Colon (tissue), 2 donors: Measurements from ENCODE around the gene QRICH2.
"Not testable (repeated sequence)": the region's sequence is repeated elsewhere in the genome, so short reads cannot be mapped to it uniquely, and the experiment has no call there.

Experiments used
- FAIRE-seq: peaks from 2 replicates; lab custom pipeline; 2012; peaks lifted over from hg19 to GRCh38; lab: Jason Lieb, UNC
- donor health status: control.
- donor health status: control.

QRICH2 gene

DNA sequence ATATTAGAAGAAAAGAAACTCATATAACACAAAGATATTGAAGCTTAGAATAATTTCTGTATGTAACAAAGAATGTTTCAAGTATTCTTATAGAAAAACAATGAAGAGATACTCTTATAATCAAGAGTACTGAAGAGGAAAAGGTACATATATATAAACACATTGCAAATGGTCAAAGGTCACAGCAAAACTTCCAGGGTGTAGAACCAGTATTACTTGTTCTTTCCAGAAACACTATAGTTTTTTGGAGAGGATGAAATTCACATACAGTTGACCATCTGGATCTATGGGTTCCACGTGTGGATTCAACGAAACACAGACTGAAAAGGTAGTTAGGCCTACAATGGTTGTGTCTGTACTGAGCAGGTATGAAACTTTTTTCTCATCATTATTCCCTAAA lies 23.0 kb upstream of the QRICH2 start:
- FAIRE-seq, result no peak

DNA sequence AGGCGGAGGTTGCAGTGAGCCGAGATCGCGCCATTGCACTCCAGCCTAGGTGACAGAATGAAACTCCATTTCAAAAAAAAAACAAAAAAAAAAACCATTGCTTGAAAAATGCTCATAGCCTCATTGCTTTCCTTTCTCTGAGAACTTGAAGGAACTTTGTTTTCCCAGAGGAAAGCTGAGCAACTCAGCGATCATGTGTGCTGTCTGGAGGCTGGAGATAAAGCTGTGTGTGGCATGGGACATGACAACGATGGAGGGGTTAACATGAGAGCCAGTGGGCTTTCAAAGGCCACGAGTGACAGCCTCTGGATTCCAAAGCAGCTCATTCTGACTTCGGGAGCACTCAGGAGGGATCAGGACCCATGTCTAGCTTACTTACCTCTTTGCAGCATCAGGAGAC lies 21.6 kb upstream of the QRICH2 start:
- FAIRE-seq, result no peak

DNA sequence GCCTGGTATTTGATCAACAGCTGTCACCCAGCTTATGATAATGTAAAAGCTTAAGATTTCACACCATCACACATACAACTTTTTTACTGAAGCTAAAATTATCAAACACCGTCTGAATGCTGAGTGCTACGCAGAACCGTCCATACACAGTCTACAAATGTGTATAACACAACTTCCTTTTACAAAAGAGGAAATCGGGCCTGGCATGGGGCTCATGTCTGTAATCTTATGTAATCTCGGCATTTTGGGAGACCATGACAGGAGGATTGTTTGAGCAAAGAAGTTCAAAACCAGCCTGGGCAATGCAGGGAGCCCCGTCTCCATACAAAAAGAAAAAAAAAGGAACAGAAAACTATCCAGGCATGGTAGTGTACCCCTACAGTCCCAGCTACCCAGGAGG lies 19.6 kb upstream of the QRICH2 start:
- no peak for FAIRE-seq

DNA sequence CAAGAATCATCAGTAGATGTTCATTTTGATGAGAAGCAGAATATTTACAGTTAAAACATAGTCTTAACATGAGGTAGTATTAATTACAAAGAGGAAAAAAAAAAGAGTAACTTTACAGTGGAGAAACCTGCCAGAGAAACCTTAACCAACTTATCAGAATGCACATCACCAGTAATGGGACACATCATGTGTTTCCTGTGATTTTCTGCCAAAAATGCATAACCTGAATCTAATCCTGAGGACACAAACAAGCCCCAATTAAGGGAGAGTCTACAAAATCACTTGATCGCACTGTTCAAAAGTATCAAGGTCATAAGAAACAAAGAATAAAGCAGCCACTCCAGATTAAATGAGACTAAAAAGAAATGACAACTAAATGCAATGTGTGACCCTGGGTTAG lies 18.2 kb upstream of the QRICH2 start:
- FAIRE-seq, result no peak

DNA sequence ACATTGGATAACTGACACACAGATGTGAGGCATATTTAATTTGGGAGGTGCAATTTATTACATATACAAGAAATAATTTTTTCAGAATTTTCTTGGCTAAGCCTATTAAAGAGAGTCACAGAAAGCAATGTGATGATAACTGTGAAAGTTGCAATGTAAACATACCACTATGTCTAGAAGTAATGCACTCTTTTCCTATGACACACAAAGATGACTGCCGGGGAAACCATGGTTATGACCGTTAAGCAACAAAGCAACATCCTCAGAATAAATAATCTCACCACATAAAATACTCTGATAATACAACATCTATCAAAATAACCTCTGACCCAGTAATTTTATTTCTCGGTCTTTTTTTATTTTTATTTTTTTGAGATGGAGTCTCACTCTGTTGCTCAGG lies 10.5 kb upstream of the QRICH2 start:
- no peak for FAIRE-seq

DNA sequence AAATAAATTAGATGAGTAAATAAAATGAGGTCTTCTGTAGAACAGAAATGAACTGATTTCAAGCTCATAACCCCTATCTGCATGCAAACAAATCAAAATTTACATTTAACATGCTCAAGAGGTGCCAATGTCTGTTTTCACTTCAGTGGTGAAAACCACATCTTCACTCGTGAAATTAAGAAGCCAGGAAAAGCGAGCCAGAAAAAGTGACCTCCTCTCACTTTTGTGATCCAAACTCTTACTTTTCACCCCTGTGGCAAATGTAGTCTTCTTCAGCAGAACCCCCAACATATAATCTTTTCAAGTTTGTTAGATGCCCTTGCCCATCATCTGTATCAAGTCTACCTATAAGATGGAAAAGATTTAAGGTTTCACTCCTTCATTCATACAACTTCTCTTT lies 9.5 kb upstream of the QRICH2 start:
- FAIRE-seq, result no peak

DNA sequence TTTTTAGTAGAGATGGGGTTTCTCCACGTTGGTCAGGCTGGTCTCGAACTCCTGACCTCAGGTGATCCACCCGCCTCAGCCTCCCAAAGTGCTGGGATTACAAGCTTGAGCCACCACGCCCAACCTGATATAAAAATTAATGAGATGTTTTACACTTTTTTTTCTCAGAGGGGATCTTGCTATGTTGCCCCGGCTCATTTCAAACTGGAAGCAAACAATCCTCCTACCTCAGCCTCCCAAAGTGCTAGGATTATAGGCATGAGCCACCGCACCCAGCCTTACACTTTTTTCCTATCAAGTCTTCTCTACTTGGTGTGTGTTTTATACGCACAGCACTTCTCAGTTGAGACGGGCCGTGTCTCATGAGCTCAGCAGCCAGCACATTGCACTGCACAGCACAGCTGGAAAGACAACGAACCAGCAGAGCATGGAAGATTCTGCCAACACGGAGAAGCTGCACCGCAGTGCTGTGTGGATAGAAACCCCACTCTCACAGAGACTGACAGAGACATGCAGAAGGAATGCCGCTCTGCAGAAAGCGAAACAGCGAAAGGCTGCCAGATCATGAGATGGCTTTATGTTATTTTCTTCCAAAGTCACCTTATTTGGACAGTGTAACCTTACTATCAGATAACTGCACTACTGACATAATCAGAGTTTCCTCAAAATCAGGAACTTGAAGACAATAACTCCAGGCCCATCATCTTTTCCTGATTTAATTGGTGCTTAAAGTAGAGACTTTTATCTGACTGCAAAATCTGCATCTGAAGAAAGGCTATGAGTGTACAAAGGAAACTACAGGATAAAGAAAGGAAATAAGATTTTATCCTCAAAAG lies 6.5 kb upstream of the QRICH2 start:
- no peak for FAIRE-seq

DNA sequence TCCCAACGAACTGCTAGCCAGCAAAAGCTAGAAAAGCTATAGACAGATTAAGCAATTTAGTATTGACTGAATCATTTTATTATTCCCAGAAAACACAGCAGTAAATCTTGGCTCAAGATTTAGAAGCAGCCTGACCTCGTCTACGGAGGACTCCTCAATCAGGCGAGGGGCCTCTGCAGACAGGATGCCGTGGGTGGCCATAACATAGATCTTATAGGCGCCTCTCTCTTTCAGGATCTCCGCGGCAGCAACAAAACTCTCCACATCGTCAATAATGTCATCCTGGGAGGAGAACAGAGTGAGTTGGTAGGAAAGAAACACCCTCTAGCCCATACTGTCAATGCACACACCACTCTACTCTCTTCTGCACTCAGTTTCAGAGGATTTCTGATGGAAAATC lies 4.7 kb upstream of the QRICH2 start:
- FAIRE-seq, result no peak

DNA sequence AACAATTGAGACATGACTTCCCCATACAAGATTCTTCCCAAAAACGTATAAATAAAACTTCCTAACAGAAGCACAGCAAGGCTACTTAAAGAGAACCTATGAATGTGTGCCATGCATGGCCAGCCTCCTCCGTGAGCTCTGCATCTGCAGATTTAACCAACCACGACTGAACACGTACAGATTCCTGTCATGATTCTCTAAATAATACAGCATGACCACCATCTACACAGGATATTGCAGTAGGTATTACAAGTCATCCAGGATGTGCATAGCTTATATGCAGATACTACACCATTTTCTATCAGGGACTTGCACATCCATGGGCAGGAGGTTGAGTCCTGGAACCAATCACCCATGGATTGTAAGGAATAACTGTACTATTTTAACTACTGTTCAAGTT lies 1.4 kb upstream of the QRICH2 start:
- FAIRE-seq, result no peak

DNA sequence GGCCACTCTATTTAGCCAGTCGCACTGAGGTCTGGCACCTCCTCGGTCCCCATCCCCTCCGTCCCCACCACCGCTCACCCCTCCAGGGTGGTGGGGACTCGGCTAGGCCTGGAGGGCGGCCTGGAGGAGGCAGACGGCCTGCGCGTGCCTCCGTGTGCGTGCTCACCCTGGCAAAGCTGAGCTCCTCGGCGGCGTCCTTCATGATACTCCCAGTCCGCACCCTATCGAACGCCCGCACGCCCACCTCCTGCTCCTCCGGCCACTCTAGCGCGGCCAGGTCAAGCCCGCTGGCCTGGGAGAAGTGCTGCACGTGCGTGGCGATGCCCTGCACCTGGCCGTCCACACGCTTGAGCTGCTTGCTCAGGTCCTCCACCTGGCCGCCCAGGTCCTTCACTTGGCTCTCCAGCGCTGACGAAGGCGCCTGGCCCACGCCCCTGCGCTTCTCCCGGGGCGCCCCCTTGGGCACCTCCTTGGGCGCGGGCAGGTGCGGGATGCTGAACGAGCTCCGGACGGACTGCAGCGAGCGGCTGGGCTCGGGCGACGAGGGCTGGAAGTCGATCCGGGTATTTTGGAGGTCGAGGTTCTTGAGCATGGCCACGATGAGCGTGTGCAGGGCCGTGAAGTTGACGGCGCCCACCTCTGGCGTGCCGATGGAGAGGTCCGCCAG lies 644 bp downstream of the QRICH2 start:
- FAIRE-seq, result no peak

DNA sequence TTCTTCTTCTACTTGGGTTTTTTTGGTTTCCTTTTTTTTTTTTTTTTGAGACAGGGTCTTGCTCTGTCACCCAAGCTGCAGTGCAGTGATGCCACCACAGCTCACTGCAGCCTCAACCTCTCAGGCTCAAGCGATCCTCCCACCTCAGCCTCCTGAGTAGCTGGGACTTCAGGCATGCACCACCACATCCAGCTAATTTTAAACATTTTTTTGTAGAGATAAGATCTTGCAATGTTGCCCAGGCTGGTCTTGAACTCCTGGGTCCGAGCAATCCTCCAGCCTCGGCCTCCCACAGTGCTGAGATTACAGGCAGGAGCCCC lies 3.0 kb downstream of the QRICH2 start:
- FAIRE-seq, result not testable (repeated sequence)

DNA sequence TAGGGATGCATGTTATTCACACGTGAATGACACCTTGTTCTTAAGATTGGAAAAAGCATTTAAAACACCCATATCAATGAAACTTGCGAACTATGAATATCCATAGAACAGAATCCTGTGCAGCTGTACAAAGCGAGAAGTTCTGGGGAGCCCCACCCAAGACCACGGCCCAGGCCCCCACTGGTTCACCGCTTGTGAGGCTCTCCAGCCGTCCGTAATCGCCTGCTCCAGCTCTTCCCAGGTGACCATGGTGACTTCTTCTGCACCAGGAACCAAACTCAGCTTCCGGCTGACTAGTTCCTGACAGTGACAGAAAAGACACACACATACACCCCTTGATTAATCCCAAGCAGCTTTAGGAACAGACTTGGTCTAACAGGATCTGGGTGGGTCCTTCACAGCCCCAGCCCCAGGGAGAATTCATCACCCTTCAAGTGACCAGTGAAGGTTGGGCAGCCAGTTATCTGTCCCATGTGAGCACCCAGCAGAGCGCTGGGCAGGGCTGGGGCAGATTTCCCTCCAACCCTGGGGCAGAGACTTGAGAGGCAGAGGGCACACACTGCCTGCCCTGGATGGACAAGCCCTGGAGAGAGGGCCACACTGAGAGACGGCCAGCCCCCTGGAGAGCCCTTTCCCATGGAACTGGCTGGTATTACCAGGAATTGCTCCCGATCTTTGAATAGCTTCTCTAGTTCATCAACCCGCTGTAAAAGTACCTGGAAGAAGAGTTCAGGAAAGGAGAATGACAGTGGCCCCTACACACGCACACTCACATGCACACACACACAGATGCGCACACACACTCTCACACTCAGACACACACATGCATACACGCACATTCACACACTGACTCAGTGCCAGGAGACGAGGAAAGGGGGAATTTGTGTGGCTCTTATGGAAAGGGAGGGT lies 3.6 kb downstream of the QRICH2 start:
- FAIRE-seq, result no peak

DNA sequence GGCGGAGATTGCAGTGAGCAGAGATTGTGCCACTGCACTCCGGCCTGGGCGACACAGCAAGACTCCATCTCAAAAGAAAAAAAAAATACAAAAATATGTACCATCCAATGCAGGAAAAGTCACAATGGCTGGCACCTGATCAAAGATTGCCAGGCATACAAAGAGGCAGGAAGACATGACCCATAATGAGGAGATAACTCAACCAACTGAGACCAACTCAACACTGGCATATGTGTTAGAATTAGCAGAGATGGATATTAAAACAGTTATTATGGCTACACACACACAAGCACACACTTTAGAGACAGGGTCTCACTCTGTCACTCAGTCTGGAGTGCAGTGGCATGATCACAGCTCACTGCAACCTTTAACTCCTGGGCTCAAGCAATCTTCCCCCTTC lies 10.6 kb downstream of the QRICH2 start:
- no peak for FAIRE-seq

DNA sequence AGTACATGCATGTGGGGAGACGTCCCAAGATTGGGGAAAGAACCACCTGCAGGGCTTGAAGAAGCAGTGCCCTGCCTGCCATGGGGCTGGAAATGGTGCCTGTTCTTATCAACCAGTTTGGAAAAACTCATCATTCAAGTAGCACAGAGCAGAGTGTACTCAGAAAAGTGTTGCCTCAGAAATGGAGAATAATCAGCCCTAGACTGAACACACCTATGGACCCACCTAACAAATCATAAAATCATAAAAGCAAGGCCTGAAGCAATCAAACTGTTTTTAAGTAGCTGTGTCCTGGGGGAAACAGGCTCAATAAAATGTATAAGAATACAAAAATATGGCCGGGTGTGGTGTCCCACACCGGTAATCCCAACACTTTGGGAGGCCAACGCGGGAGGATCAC lies 11.2 kb downstream of the QRICH2 start:
- no peak for FAIRE-seq

DNA sequence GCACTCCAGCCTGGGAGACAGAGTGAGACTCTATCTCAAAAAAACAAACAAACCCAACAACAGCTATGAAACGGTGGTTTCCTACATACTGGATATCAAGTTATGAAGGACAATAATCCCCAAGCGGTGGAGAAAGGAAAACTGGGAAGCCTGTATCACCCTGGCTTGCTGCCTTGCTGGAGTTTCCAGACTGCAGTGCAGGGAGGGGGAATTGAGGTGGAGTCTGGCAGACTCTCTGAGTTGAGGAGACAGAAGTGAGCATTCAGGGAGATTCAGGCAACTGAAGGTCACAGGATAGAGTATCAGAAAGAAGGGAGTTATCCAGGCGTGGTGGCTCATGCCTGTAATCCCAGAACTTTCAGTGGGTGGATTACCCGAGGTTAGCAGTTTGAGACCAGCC lies 11.9 kb downstream of the QRICH2 start:
- FAIRE-seq, result no peak

DNA sequence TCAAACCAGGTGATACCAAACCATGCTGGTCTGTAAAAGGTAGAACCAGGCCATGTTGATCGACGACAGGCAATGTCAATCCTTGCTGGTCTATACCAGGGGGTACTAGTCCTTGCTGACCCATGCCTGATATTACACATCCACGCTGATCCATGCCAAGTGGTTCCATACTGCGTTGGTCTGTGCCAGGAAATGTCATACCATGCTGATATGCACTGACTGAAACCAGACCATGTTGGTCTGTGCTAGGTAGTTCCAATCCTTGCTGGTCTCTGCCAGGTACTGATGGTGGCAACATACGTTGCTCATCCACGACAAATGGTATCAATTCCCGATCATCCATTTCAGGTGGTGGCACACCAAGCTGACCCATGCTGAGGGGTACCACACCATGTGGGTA lies 15.0 kb downstream of the QRICH2 start:
- FAIRE-seq, result no peak

DNA sequence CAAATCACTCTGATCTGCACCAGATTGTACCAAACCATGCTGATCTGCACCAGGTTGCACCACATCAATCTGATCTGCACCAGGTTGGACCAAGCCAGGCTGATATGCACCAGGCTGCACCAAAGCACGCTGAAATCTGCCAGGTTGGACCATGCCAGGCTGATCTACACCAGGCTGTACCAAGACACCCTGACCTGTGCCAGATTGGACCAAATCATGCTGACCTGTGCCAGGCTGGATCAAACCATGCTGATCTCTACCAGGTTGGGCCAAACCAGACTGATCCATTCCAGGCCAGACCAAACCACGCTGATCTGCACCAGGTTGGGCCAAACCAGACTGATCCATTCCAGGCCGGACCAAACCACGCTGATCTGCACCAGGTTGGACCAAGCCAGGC lies 15.5 kb downstream of the QRICH2 start:
- FAIRE-seq, result no peak

DNA sequence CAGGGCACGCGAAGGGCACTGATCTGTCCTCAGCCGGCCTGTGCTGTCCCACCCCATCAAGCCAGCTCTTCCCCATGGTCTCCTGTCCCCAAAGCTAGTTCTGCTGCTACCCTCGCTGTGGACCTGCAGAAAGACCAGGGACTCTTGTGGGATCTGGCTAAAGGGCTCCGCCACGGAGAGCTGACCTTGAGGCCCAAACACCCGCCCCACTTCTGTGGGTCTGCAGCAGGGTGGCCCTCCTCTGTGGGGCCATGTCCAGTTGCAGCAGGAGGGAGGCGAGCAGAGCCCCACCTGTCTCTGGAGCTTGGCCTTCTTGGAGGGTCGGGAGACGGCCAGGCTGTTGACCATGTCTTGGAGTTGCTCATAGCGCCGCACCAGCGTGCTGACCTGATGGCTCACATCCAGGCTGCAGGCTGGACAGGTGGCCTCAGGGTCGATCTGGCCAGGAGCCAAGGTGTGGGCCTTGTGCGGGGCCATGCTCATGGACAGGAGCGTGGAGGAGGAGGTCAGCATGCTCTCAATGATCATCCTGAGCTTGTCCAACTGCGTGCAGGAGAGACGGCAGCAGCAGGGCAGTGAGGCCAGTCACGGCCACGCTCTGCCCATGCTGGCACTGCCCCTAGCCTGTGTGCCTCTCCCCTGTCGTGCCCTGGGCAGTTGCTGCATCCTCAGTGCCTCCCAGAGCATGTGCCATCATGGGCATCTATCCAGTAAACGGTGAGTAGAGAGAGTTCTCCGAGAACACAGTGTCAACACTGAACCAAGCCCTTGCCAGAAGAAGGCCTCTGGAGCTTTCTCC lies 26.3 kb downstream of the QRICH2 start:
- FAIRE-seq, result no peak

DNA sequence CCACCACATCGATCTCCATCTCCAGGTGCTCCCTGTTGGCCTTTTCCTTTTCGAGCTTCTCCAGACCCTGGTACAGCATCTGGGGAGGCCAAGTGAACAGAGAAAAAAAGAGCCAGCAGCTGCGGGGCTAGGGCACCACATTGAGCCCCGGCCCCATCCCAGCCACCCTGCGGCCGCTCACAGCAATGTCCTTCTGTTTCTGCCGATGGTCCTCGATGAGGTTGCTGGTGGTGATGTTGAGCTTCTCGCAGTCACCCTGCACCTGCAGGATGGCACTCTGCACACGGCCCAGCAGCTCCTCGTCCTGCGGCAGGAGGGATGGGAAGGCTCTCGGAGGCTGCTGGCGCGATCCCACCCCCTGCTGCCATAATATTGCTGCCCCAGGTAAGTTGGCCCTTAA lies 27.4 kb downstream of the QRICH2 start:
- FAIRE-seq, result no peak

DNA sequence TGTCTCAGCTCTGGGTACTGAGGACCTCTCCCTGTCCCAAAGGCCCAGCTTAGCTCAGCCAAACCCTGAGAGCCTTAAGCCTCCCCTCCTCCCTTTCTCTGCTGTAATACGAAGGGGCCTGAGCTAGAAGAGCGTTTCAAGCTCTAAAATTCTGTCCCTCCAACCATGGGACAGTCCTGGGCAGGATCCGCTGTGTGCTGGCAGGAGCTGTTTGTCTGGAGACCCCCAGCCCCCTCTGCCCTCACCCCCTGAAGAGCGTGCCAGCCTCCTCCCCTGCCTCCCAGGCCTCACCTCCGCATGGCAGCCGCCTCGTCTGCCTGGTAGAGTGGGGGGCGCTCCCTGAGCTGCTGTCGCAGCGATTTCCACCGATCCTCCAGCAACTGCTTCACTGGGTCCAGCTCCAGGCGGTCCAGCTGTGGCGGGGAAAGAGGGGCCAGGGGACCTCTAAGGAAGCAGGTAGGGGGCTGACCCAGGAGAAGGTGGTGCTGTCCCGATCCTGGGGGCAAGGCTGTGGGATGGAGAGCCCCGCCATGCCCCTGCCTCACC lies 28.3 kb downstream of the QRICH2 start:
- FAIRE-seq, result no peak

DNA sequence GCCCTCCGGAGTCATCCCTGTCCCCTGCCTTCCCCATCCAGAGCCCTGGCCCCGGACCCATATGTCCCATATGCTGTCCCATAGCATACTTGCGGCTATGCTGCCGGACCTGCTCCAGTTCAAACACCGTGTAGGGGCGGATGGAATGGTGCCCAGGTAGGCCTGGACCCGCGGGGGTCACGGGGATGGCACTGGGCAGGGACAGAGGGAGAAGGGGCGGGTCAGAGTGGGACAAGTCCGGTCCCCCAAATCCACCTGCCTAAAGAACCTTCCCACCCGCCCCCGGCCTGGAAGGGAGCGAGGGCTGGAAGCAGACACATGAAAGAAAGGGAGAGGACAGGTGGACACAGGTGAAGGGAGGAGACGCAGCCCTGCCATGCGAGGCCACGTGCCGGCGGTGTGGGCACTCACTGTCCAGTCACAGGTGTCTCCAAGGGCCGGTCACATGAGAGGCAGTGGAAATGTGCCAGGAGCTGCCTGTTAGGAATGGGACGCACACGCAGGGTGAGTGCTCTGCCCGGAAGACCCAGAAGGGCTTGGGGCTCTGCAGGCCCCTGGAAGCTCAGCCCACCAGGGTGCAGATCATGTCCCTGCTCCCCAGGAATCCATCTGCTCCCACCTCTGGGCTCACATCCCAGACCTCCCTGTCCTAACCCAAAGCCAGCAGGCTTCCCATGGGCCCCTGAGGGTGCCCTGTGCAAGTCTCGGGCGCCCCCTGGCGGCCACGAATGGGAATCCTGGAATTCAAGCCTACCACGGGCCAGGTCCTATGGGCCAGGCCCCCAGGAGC lies 28.9 kb downstream of the QRICH2 start:
- FAIRE-seq, result no peak
